ENCODE measurements around the gene MPZL1. TPM values are rescaled to one million over a fixed set of nuclear protein-coding genes. Genes with fewer than 3 reads are reported as not detected.
A peak's percentile ranks its signal among the peaks of the same experiment; 100 is the strongest.

The MPZL1 gene
- total RNA-seq, 4 donors from 2014 or later, result 24.3 to 150 (median 82.3) TPM

GRCh38 chr1:167720965-167721616, 691 bp upstream of the MPZL1 start:
- peaks cover 0 to 11% of the 10 kb centered on the region in 2 donors for H3K4me1 ChIP-seq
- intact Hi-C loops (cut with DNase I; ENCODE audit: low total_unique reads), result loop anchor here (5.0 kb wide), 1 partner anchor 76 kb away; no protein-coding TSS in a partner anchor
- H3K9me3 ChIP-seq, result no peaks in the 10 kb centered on the region
- no peaks in the 10 kb centered on the region for H3K36me3 ChIP-seq
- H3K27ac ChIP-seq, result peak overlapping the region; percentile 84 to 89
- DNase-seq, result peak in 1 of 2 donors; percentile 21
- H3K27me3 ChIP-seq, result no peaks in the 10 kb centered on the region
- H3K4me3 ChIP-seq, result peak overlapping the region; percentile 63 to 77
- no peak for TF ChIP-seq POLR2A (IDR thresholded peaks at IDR 0.05)
- TF ChIP-seq, protein P1, sequence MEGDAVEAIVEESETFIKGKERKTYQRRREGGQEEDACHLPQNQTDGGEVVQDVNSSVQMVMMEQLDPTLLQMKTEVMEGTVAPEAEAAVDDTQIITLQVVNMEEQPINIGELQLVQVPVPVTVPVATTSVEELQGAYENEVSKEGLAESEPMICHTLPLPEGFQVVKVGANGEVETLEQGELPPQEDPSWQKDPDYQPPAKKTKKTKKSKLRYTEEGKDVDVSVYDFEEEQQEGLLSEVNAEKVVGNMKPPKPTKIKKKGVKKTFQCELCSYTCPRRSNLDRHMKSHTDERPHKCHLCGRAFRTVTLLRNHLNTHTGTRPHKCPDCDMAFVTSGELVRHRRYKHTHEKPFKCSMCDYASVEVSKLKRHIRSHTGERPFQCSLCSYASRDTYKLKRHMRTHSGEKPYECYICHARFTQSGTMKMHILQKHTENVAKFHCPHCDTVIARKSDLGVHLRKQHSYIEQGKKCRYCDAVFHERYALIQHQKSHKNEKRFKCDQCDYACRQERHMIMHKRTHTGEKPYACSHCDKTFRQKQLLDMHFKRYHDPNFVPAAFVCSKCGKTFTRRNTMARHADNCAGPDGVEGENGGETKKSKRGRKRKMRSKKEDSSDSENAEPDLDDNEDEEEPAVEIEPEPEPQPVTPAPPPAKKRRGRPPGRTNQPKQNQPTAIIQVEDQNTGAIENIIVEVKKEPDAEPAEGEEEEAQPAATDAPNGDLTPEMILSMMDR (IDR thresholded peaks at IDR 0.05), result peak in 1 of 4 experiments; percentile 12

DNA sequence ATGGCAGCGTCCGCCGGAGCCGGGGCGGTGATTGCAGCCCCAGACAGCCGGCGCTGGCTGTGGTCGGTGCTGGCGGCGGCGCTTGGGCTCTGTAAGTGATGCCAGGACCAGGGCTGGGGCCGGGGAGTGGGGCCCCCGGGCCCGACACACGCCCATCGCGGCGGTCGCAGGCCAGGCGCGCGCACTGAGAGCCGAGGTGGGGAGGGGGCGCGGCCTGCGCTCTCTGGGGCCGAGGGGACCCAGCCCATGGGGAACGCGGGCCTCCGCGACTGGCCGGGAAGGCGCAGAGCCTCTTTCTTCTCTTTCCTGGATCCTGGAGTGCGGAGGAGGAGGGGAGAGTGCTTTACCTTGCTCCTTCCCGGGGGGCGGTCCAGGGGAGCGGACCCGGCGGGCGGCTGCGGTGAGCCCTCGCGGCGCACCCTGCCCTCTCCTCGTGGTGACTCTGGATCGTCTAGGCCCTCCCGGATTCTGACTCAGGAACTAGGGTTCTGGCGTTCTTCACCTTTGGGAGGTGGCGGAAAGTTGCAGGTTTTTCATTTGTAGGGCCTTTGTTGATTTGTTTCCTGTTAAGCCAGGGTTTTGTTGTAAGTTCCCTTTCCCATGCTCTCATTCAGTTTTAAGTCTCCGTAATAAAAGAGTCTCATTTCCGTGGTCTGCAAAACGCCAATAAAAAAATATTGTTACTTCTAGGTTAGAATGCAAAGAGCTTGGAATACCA, 529 bp downstream of the MPZL1 start:
- peak overlapping the region; percentile 84 to 89 for H3K27ac ChIP-seq
- TF ChIP-seq, protein P1 (IDR thresholded peaks at IDR 0.05), result peak in 1 of 4 experiments; percentile 10
- TF ChIP-seq POLR2A (IDR thresholded peaks at IDR 0.05), result no peak
- peak overlapping the region; percentile 63 to 77 for H3K4me3 ChIP-seq
- intact Hi-C loops (cut with DNase I; ENCODE audit: low total_unique reads), result loop anchor here (5.0 kb wide), 1 partner anchor 75 kb away; no protein-coding TSS in a partner anchor
- H3K9me3 ChIP-seq, result no peaks in the 10 kb centered on the region
- H3K4me1 ChIP-seq, result peaks cover 0 to 11% of the 10 kb centered on the region in 2 donors
- DNase-seq, result peak in 1 of 2 donors; percentile 35
- H3K36me3 ChIP-seq, result no peaks in the 10 kb centered on the region
- no peaks in the 10 kb centered on the region for H3K27me3 ChIP-seq

DNA sequence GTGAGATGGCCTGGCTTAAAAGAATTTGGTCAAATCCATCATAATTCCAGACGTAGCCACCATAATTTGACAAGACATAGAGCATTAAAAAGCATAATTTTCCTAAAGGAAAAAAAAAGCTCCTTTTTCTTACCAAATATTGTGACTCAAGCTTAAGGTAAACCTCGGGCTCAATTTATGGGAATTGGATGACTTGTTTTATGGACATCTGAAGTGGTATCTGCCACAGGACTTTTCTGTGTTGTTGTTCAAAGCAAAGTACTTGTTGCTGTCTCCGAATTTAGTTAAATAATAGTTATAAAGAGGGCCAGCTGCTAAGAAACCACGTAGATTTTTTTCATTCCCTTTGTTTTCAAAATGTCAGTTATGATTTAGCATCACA, 1.1 kb downstream of the MPZL1 start:
- TF ChIP-seq, protein P1 (IDR thresholded peaks at IDR 0.05), result no peak
- no peak for TF ChIP-seq POLR2A (IDR thresholded peaks at IDR 0.05)
- Histone ChIP-seq H3K27ac (peak overlapping the region; percentile 84 to 89), H3K9me3 (no peaks in the 10 kb centered on the region), H3K4me1 (peaks cover 0 to 11% of the 10 kb centered on the region in 2 donors), H3K36me3 (no peaks in the 10 kb centered on the region), H3K4me3 (peak overlapping the region; percentile 63 to 77), H3K27me3 (no peaks in the 10 kb centered on the region)
- DNase-seq, result no peak
- intact Hi-C loops (cut with DNase I; ENCODE audit: low total_unique reads), result loop anchor here (5.0 kb wide), 1 partner anchor 74 kb away; no protein-coding TSS in a partner anchor

GRCh38 chr1:167723707-167724323, 2.0 kb downstream of the MPZL1 start:
- H3K27ac ChIP-seq, result peak overlapping the region in 1 of 2 donors; percentile 89
- H3K36me3 ChIP-seq, result no peaks in the 10 kb centered on the region
- DNase-seq, result no peak
- H3K9me3 ChIP-seq, result no peaks in the 10 kb centered on the region
- TF ChIP-seq, protein P1 (IDR thresholded peaks at IDR 0.05), result no peak
- TF ChIP-seq POLR2A (IDR thresholded peaks at IDR 0.05), result no peak
- intact Hi-C loops (cut with DNase I; ENCODE audit: low total_unique reads), result loop anchor here (5.0 kb wide), 1 partner anchor 73 kb away; no protein-coding TSS in a partner anchor
- peaks cover 0 to 11% of the 10 kb centered on the region in 2 donors for H3K4me1 ChIP-seq
- H3K4me3 ChIP-seq, result no peak overlapping the region
- H3K27me3 ChIP-seq, result no peaks in the 10 kb centered on the region

Measured in uterus (tissue), 4 donors.